ENCODE results near the gene PRAC1.

DNA sequence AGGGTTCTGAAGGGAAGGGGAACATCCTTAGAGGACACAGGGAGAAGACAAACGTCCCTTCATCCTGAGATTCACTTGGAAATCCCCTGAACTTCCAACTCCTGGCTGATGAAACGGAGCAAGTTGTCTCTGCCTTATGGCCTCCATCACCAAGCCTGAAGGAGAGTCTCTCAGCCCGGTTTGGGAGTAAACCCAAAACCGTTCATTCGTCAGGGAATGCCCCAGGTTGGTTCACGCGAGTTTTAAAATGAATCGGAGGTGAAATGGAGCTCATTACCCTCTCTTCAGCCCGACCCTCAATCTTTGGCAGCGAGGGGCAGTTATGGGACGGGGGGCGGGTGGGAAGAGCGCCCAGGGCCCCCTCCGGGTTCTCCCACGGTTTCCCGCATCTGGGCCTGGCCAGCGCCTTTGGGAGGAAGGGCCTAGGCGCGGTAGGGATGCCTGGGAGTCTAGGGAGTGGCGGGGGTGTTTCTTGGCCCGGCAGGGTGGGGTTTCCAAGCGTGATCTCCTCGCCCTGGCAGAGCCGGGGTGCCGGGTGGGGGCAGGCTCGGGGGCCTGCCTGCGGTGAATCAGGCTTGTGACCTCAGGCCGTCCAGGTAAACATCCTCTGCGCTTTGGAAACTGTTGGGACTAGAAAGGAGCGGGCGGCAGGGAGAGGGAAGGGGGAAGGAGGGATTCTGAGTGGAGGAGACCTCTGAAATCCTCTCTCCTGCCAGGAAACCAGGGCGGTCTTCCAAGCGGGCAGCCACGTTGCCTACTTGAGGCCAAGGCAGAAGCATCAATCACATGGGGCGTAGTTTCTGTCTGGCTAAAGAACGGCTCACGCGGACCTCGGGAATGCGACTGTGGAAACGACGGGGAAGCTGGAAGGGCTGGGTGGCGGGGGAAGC lies 30.3 kb upstream of the PRAC1 start:
- TF ChIP-seq, protein P1, sequence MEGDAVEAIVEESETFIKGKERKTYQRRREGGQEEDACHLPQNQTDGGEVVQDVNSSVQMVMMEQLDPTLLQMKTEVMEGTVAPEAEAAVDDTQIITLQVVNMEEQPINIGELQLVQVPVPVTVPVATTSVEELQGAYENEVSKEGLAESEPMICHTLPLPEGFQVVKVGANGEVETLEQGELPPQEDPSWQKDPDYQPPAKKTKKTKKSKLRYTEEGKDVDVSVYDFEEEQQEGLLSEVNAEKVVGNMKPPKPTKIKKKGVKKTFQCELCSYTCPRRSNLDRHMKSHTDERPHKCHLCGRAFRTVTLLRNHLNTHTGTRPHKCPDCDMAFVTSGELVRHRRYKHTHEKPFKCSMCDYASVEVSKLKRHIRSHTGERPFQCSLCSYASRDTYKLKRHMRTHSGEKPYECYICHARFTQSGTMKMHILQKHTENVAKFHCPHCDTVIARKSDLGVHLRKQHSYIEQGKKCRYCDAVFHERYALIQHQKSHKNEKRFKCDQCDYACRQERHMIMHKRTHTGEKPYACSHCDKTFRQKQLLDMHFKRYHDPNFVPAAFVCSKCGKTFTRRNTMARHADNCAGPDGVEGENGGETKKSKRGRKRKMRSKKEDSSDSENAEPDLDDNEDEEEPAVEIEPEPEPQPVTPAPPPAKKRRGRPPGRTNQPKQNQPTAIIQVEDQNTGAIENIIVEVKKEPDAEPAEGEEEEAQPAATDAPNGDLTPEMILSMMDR (IDR thresholded peaks at IDR 0.05 in 2 of 3, conservative IDR thresholded peaks at IDR 0.05 in 1 of 3; ENCODE audit: control insufficient read depth in 2 of 3, extremely low read depth in 1 of 3, insufficient read depth in 1 of 3, low read depth in 3 of 3, low read length in 3 of 3) = no peak
- no peak for TF ChIP-seq RBBP5 (conservative IDR thresholded peaks at IDR 0.05)
- no peak for TF ChIP-seq RAD21 (IDR thresholded peaks at IDR 0.05; ENCODE audit: insufficient read depth, low read depth, low read length)
- TF ChIP-seq, protein P2, sequence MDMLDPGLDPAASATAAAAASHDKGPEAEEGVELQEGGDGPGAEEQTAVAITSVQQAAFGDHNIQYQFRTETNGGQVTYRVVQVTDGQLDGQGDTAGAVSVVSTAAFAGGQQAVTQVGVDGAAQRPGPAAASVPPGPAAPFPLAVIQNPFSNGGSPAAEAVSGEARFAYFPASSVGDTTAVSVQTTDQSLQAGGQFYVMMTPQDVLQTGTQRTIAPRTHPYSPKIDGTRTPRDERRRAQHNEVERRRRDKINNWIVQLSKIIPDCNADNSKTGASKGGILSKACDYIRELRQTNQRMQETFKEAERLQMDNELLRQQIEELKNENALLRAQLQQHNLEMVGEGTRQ (IDR thresholded peaks at IDR 0.05; ENCODE audit: borderline replicate concordance, low read depth, low read length) = no peak
- TF ChIP-seq POLR2A (IDR thresholded peaks at IDR 0.05; ENCODE audit: low read depth, low read length) = no peak
- TF ChIP-seq, protein P3, sequence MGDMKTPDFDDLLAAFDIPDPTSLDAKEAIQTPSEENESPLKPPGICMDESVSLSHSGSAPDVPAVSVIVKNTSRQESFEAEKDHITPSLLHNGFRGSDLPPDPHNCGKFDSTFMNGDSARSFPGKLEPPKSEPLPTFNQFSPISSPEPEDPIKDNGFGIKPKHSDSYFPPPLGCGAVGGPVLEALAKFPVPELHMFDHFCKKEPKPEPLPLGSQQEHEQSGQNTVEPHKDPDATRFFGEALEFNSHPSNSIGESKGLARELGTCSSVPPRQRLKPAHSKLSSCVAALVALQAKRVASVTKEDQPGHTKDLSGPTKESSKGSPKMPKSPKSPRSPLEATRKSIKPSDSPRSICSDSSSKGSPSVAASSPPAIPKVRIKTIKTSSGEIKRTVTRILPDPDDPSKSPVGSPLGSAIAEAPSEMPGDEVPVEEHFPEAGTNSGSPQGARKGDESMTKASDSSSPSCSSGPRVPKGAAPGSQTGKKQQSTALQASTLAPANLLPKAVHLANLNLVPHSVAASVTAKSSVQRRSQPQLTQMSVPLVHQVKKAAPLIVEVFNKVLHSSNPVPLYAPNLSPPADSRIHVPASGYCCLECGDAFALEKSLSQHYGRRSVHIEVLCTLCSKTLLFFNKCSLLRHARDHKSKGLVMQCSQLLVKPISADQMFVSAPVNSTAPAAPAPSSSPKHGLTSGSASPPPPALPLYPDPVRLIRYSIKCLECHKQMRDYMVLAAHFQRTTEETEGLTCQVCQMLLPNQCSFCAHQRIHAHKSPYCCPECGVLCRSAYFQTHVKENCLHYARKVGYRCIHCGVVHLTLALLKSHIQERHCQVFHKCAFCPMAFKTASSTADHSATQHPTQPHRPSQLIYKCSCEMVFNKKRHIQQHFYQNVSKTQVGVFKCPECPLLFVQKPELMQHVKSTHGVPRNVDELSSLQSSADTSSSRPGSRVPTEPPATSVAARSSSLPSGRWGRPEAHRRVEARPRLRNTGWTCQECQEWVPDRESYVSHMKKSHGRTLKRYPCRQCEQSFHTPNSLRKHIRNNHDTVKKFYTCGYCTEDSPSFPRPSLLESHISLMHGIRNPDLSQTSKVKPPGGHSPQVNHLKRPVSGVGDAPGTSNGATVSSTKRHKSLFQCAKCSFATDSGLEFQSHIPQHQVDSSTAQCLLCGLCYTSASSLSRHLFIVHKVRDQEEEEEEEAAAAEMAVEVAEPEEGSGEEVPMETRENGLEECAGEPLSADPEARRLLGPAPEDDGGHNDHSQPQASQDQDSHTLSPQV (IDR thresholded peaks at IDR 0.05) = no peak
- no peak for TF ChIP-seq NR2C1 (IDR thresholded peaks at IDR 0.05)
- TF ChIP-seq EP300 (IDR thresholded peaks at IDR 0.05; ENCODE audit: borderline replicate concordance in 1 of 2, control insufficient read depth in 1 of 2, low read depth in 2 of 2, low read length in 2 of 2) = no peak

All from GM12878 (cell line).